NCI-H82 treated with DMSO at 0.1 percent for 48 hours (cell line): Measurements from ENCODE around the gene GINS2.

Experiments
- DNase-seq: peaks from one replicate; lab custom pipeline; 2025; ENCODE audit not compliant: unreplicated experiment; lab: John Stamatoyannopoulos, UW

GINS2 gene

GRCh38 chr16:85668676-85669424, 19.9 kb downstream of the GINS2 start:
- no peak for DNase-seq

- DNase-seq: no peak
Observed at GRCh38 chr16:85667841-85668413, 20.8 kb downstream of the GINS2 start.

- no peak for DNase-seq
Observed at GRCh38 chr16:85667261-85667660, 21.5 kb downstream of the GINS2 start.

- no peak for DNase-seq
Observed at GRCh38 chr16:85665929-85666328, 22.8 kb downstream of the GINS2 start.

- DNase-seq: no peak
Observed at GRCh38 chr16:85665373-85665740, 23.4 kb downstream of the GINS2 start.

- DNase-seq: no peak
Observed at GRCh38 chr16:85664580-85665372, 24.0 kb downstream of the GINS2 start.

- DNase-seq: no peak
Observed at GRCh38 chr16:85663891-85664321, 24.8 kb downstream of the GINS2 start.

GRCh38 chr16:85662976-85663830, 25.6 kb downstream of the GINS2 start:
- no peak for DNase-seq

- no peak for DNase-seq
Observed at GRCh38 chr16:85662482-85662812, 26.3 kb downstream of the GINS2 start.

- no peak for DNase-seq
Observed at GRCh38 chr16:85661740-85662481, 26.8 kb downstream of the GINS2 start.

- DNase-seq: no peak
Observed at GRCh38 chr16:85660843-85661739, 27.7 kb downstream of the GINS2 start.

- DNase-seq: no peak
Observed at GRCh38 chr16:85659805-85660511, 28.8 kb downstream of the GINS2 start.

- DNase-seq: no peak
Observed at GRCh38 chr16:85659336-85659735, 29.4 kb downstream of the GINS2 start.

- no peak for DNase-seq
Observed at GRCh38 chr16:85658504-85659326, 30.0 kb downstream of the GINS2 start.

GRCh38 chr16:85657996-85658395, 30.8 kb downstream of the GINS2 start:
- no peak for DNase-seq

GRCh38 chr16:85657267-85657650, 31.5 kb downstream of the GINS2 start:
- no peak for DNase-seq

GRCh38 chr16:85656351-85657266, 32.1 kb downstream of the GINS2 start:
- DNase-seq: no peak
